HAP-1 (cell line): ENCODE results near the gene MAGI1.
A peak's percentile ranks its signal among the peaks of the same experiment; 100 is the strongest.

Experiments
- DNase-seq, 2 experiments: peaks; one replicate each; pipeline ENCODE4 v3.0.0-alpha.2; 2016 to 2020; ENCODE audit warnings: low spot score in 2 of 2
- H3K27me3 ChIP-seq: fragments of 250-450 bp; sonication (Bioruptor Pico); 2 replicates; pipeline ENCODE4 v1.5.1; 2020; ENCODE audit warnings: low read depth, mild to moderate bottlenecking, moderate library complexity
- H3K36me3 ChIP-seq: fragments of 250-450 bp; sonication (Bioruptor Pico); replicated peaks from 2 replicates; pipeline ENCODE4 v1.5.1; 2020; ENCODE audit warnings: mild to moderate bottlenecking
- H3K4me1 ChIP-seq: fragments of 250-450 bp; sonication (Bioruptor Pico); 2 replicates; pipeline ENCODE4 v1.5.1; 2020; ENCODE audit warnings: mild to moderate bottlenecking
- H3K4me3 ChIP-seq: fragments of 250-450 bp; sonication (Bioruptor Pico); 2 replicates; pipeline ENCODE4 v1.5.1; 2020; ENCODE audit warnings: mild to moderate bottlenecking, moderate library complexity
- H3K9me3 ChIP-seq: fragments of 250-450 bp; sonication (Bioruptor Pico); 2 replicates; pipeline ENCODE4 v1.5.1; 2020; ENCODE audit warnings: mild to moderate bottlenecking, moderate library complexity
- in situ Hi-C: fragments of 300-500 bp; cut with MboI; formaldehyde crosslinking; loops from 3 replicates; pipeline ENCODE4 v1.14.3; 2020; ENCODE audit warnings: low sequenced_read_pairs, inconsistent platforms, mixed read lengths

Gene MAGI1

GRCh38 chr3:65785065-65785645, 253.6 kb downstream of the MAGI1 start:
- Histone ChIP-seq H3K4me3 (no peak overlapping the region), H3K36me3 (no peaks in the 10 kb centered on the region), H3K27me3 (no peaks in the 10 kb centered on the region), H3K4me1 (no peaks in the 10 kb centered on the region), H3K9me3 (no peaks in the 10 kb centered on the region)
- peak; percentile 16 to 55 for DNase-seq
- in situ Hi-C loops, result no loop called here

- H3K27me3 ChIP-seq, result no peaks in the 10 kb centered on the region
- H3K9me3 ChIP-seq, result no peaks in the 10 kb centered on the region
- no peaks in the 10 kb centered on the region for H3K36me3 ChIP-seq
- no peak for DNase-seq
- H3K4me3 ChIP-seq, result no peak overlapping the region
- in situ Hi-C loops, result no loop called here
- H3K4me1 ChIP-seq, result no peaks in the 10 kb centered on the region
Measured at GRCh38 chr3:65783117-65783516, 255.6 kb downstream of the MAGI1 start.

- Histone ChIP-seq H3K4me3 (no peak overlapping the region), H3K4me1 (no peaks in the 10 kb centered on the region), H3K36me3 (no peaks in the 10 kb centered on the region), H3K9me3 (no peaks in the 10 kb centered on the region), H3K27me3 (no peaks in the 10 kb centered on the region)
- DNase-seq, result no peak
- in situ Hi-C loops, result no loop called here
Measured at GRCh38 chr3:65781594-65781993, 257.1 kb downstream of the MAGI1 start.

- Histone ChIP-seq H3K27me3 (no peaks in the 10 kb centered on the region), H3K4me3 (no peak overlapping the region), H3K36me3 (no peaks in the 10 kb centered on the region), H3K4me1 (no peaks in the 10 kb centered on the region), H3K9me3 (no peaks in the 10 kb centered on the region)
- no peak for DNase-seq
- in situ Hi-C loops, result no loop called here
Measured at GRCh38 chr3:65779390-65779789, 259.3 kb downstream of the MAGI1 start.

GRCh38 chr3:65778968-65779367, 259.8 kb downstream of the MAGI1 start:
- in situ Hi-C loops, result no loop called here
- Histone ChIP-seq H3K27me3 (no peaks in the 10 kb centered on the region), H3K4me3 (no peak overlapping the region), H3K4me1 (no peaks in the 10 kb centered on the region), H3K9me3 (no peaks in the 10 kb centered on the region), H3K36me3 (no peaks in the 10 kb centered on the region)
- no peak for DNase-seq

GRCh38 chr3:65777050-65777449, 261.7 kb downstream of the MAGI1 start:
- no peaks in the 10 kb centered on the region for H3K4me1 ChIP-seq
- H3K36me3 ChIP-seq, result no peaks in the 10 kb centered on the region
- H3K27me3 ChIP-seq, result no peaks in the 10 kb centered on the region
- H3K4me3 ChIP-seq, result no peak overlapping the region
- H3K9me3 ChIP-seq, result no peaks in the 10 kb centered on the region
- DNase-seq, result no peak
- in situ Hi-C loops, result no loop called here

GRCh38 chr3:65776494-65776893, 262.2 kb downstream of the MAGI1 start:
- Histone ChIP-seq H3K27me3 (no peaks in the 10 kb centered on the region), H3K36me3 (no peaks in the 10 kb centered on the region), H3K9me3 (no peaks in the 10 kb centered on the region), H3K4me1 (no peaks in the 10 kb centered on the region), H3K4me3 (no peak overlapping the region)
- in situ Hi-C loops, result no loop called here
- DNase-seq, result no peak

- no peak overlapping the region for H3K4me3 ChIP-seq
- no peak for DNase-seq
- in situ Hi-C loops, result no loop called here
Measured at GRCh38 chr3:65776081-65776480, 262.6 kb downstream of the MAGI1 start.

GRCh38 chr3:65772758-65773157, 266.0 kb downstream of the MAGI1 start:
- no peak for DNase-seq

More at GRCh38 chr3:65776081-65776480, 262.6 kb downstream of the MAGI1 start:
- no peaks in the 10 kb centered on the region for H3K9me3 ChIP-seq
- H3K27me3 ChIP-seq, result no peaks in the 10 kb centered on the region
- no peaks in the 10 kb centered on the region for H3K36me3 ChIP-seq
- H3K4me1 ChIP-seq, result no peaks in the 10 kb centered on the region

GRCh38 chr3:65767551-65767950, 271.2 kb downstream of the MAGI1 start:
- no peak for DNase-seq
- H3K9me3 ChIP-seq, result no peaks in the 10 kb centered on the region
- H3K4me1 ChIP-seq, result no peaks in the 10 kb centered on the region
- H3K4me3 ChIP-seq, result no peak overlapping the region
- no peaks in the 10 kb centered on the region for H3K27me3 ChIP-seq
- no peaks in the 10 kb centered on the region for H3K36me3 ChIP-seq
- in situ Hi-C loops, result no loop called here

More at GRCh38 chr3:65772758-65773157, 266.0 kb downstream of the MAGI1 start:
- Histone ChIP-seq H3K9me3 (no peaks in the 10 kb centered on the region), H3K36me3 (no peaks in the 10 kb centered on the region), H3K4me3 (no peak overlapping the region), H3K4me1 (no peaks in the 10 kb centered on the region), H3K27me3 (no peaks in the 10 kb centered on the region)
- in situ Hi-C loops, result no loop called here

GRCh38 chr3:65762235-65762580, 276.5 kb downstream of the MAGI1 start:
- Histone ChIP-seq H3K27me3 (no peaks in the 10 kb centered on the region), H3K9me3 (no peaks in the 10 kb centered on the region), H3K36me3 (no peaks in the 10 kb centered on the region), H3K4me1 (peaks cover 6% of the 10 kb centered on the region), H3K4me3 (no peak overlapping the region)
- in situ Hi-C loops, result no loop called here
- DNase-seq, result peak in 1 of 2 experiments; percentile 3

GRCh38 chr3:65761446-65762234, 277.1 kb downstream of the MAGI1 start:
- in situ Hi-C loops, result no loop called here
- H3K27me3 ChIP-seq, result no peaks in the 10 kb centered on the region
- peaks cover 6% of the 10 kb centered on the region for H3K4me1 ChIP-seq
- H3K4me3 ChIP-seq, result no peak overlapping the region
- H3K9me3 ChIP-seq, result no peaks in the 10 kb centered on the region
- no peaks in the 10 kb centered on the region for H3K36me3 ChIP-seq
- DNase-seq, result no peak

GRCh38 chr3:65758876-65759598, 279.7 kb downstream of the MAGI1 start:
- Histone ChIP-seq H3K36me3 (no peaks in the 10 kb centered on the region), H3K27me3 (no peaks in the 10 kb centered on the region), H3K4me1 (peaks cover 6% of the 10 kb centered on the region), H3K4me3 (no peak overlapping the region), H3K9me3 (no peaks in the 10 kb centered on the region)
- in situ Hi-C loops, result no loop called here
- peak in 1 of 2 experiments; percentile 11 for DNase-seq

- Histone ChIP-seq H3K36me3 (no peaks in the 10 kb centered on the region), H3K4me1 (peaks cover 6% of the 10 kb centered on the region), H3K27me3 (no peaks in the 10 kb centered on the region), H3K4me3 (no peak overlapping the region), H3K9me3 (no peaks in the 10 kb centered on the region)
- in situ Hi-C loops, result no loop called here
- no peak for DNase-seq
Measured at GRCh38 chr3:65758438-65758837, 280.3 kb downstream of the MAGI1 start.
